Activated T-helper 2 cell treated with anti-CD3 and anti-CD28 coated beads, Interferon-gamma antibody, Interleukin-2, Interleukin-4, amounts not matched to agents 10 μg/mL and 5 μg/mL and 100 μg/mL, durations not matched to agents 14 hours and 24 hours and 36 hours (primary cell): Measurements from ENCODE around the gene TMEM233. TPM values are rescaled to one million over a fixed set of nuclear protein-coding genes. Genes with fewer than 3 reads are reported as not detected.

ENCODE experiments used
- DNase-seq: peaks from one replicate; pipeline ENCODE4 v3.0.0; 2021; ENCODE audit warnings: low spot score
- H3K27ac Mint-ChIP-seq: one replicate; pipeline ENCODE4 v1.8.0; 2021; ENCODE audit warnings: mixed read lengths
- H3K27me3 Mint-ChIP-seq: one replicate; pipeline ENCODE4 v1.8.0; 2021; ENCODE audit warnings: low read depth, mixed read lengths
- H3K36me3 Mint-ChIP-seq: one replicate; pipeline ENCODE4 v1.8.0; 2021; ENCODE audit warnings: low read depth, mixed read lengths
- H3K4me1 Mint-ChIP-seq: one replicate; pipeline ENCODE4 v1.8.0; 2021; ENCODE audit warnings: low read depth, mixed read lengths
- H3K4me3 Mint-ChIP-seq: one replicate; pipeline ENCODE4 v1.8.0; 2021; ENCODE audit warnings: low read depth, mild to moderate bottlenecking, moderate library complexity, mixed read lengths
- H3K9me3 Mint-ChIP-seq: one replicate; pipeline ENCODE4 v1.8.0; 2021; ENCODE audit warnings: mixed read lengths
- intact Hi-C: fragments of 100-400 bp; cut with micrococcal nuclease; formaldehyde crosslinking; loops from one replicate; pipeline ENCODE4 v1.15.1; 2023
- total RNA-seq: library from RNA; stranded (reverse); gene quantifications from 2 replicates; pipeline ENCODE4 v1.2.3, GENCODE V29; 2022

TMEM233 gene
- total RNA-seq, 1 donor from 2014 or later: not detected

- H3K4me3 Mint-ChIP-seq: no peak overlapping the region
- intact Hi-C loops: no loop called here
Measured at GRCh38 chr12:119589097-119589496, 4.5 kb upstream of the TMEM233 start.

GRCh38 chr12:119589634-119590033 is 3.9 kb upstream of the TMEM233 start:
- Mint-ChIP-seq H3K27me3 (peaks cover 36% of the 10 kb centered on the region), H3K9me3 (no peaks in the 10 kb centered on the region), H3K4me1 (no peaks in the 10 kb centered on the region), H3K27ac (no peak overlapping the region), H3K4me3 (no peak overlapping the region), H3K36me3 (no peaks in the 10 kb centered on the region)
- intact Hi-C loops: no loop called here
- no peak for DNase-seq

More at GRCh38 chr12:119589097-119589496, 4.5 kb upstream of the TMEM233 start:
- Mint-ChIP-seq H3K27ac (no peak overlapping the region), H3K27me3 (peaks cover 31% of the 10 kb centered on the region), H3K4me1 (no peaks in the 10 kb centered on the region), H3K9me3 (no peaks in the 10 kb centered on the region), H3K36me3 (no peaks in the 10 kb centered on the region)
- no peak for DNase-seq

DNA sequence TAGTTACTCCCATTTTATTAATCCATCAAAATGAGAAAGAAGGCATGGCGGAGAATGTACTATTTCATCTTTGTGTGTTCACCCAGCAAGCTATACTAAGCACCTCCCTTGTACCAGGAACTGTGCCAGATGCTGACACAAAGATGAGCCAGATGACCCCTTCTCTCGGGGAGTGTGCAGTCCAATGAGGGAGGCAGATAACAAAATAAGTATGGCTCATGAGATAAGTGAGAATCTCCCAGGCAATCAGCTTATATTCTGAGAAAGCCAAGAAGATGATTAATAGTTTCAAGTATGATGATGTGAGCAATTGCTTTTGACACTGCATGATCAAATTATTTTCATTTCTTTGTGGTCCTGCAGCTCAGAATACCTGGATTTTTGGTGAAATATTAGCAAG is 1.3 kb upstream of the TMEM233 start:
- Mint-ChIP-seq H3K4me1 (peaks cover 9% of the 10 kb centered on the region), H3K4me3 (no peak overlapping the region), H3K27me3 (peaks cover 60% of the 10 kb centered on the region), H3K36me3 (no peaks in the 10 kb centered on the region), H3K27ac (no peak overlapping the region), H3K9me3 (no peaks in the 10 kb centered on the region)
- DNase-seq: no peak
- intact Hi-C loops: no loop called here

- no peak overlapping the region for H3K4me3 Mint-ChIP-seq
- DNase-seq: no peak
- H3K27me3 Mint-ChIP-seq: peaks cover 65% of the 10 kb centered on the region
- no peaks in the 10 kb centered on the region for H3K36me3 Mint-ChIP-seq
- H3K4me1 Mint-ChIP-seq: peaks cover 9% of the 10 kb centered on the region
- H3K9me3 Mint-ChIP-seq: no peaks in the 10 kb centered on the region
- intact Hi-C loops: no loop called here
- H3K27ac Mint-ChIP-seq: no peak overlapping the region
Measured at GRCh38 chr12:119594399-119594730, 791 bp downstream of the TMEM233 start.

DNA sequence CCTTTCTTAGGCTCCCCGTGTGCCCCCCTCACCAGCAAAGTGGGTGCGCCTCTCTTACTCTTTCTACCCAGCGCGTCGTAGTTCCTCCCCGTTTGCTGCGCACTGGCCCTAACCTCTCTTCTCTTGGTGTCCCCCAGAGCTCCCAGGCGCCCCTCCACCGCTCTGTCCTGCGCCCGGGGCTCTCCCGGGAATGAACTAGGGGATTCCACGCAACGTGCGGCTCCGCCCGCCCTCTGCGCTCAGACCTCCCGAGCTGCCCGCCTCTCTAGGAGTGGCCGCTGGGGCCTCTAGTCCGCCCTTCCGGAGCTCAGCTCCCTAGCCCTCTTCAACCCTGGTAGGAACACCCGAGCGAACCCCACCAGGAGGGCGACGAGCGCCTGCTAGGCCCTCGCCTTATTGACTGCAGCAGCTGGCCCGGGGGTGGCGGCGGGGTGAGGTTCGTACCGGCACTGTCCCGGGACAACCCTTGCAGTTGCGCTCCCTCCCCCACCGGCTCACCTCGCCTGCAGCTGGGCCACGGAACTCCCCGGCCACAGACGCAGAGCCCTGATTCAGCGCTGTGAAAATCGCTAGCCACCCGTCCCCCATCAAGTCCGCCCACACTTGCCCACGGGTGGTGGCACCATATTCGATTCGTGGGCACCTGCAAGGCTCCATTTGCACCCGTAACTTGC is 1.3 kb downstream of the TMEM233 start:
- intact Hi-C loops: no loop called here
- Mint-ChIP-seq H3K4me3 (no peak overlapping the region), H3K27ac (no peak overlapping the region), H3K36me3 (no peaks in the 10 kb centered on the region), H3K4me1 (peaks cover 9% of the 10 kb centered on the region), H3K27me3 (peaks cover 68% of the 10 kb centered on the region), H3K9me3 (no peaks in the 10 kb centered on the region)
- DNase-seq: no peak

DNA sequence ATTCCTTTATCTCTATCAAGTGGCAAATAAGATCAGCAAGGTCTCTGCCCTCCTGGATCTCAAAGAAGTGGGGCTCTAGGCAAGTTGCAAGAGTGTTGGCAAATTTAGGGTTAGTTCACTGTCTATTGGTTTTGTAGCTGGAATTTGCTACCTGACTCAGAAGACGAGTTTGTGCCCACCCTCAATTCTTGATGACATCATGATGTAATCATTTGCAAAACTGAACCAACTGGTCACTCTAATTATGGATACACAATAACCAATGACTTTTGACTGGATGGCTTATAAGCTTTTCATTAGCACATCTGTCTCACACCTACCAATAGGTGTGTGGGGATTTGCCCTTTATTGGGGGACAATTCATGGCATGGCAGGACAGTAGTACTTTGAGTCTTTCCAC is 4.6 kb downstream of the TMEM233 start:
- Mint-ChIP-seq H3K4me1 (peaks cover 9% of the 10 kb centered on the region), H3K27ac (no peak overlapping the region), H3K4me3 (no peak overlapping the region), H3K9me3 (no peaks in the 10 kb centered on the region), H3K36me3 (no peaks in the 10 kb centered on the region), H3K27me3 (peaks cover 50% of the 10 kb centered on the region)
- no peak for DNase-seq
- intact Hi-C loops: no loop called here

- no peak for DNase-seq
- intact Hi-C loops: no loop called here
- H3K9me3 Mint-ChIP-seq: no peaks in the 10 kb centered on the region
- no peaks in the 10 kb centered on the region for H3K4me1 Mint-ChIP-seq
- H3K27me3 Mint-ChIP-seq: peaks cover 27% of the 10 kb centered on the region
- no peak overlapping the region for H3K27ac Mint-ChIP-seq
- no peak overlapping the region for H3K4me3 Mint-ChIP-seq
- no peaks in the 10 kb centered on the region for H3K36me3 Mint-ChIP-seq
Measured at GRCh38 chr12:119601877-119602733, 8.5 kb downstream of the TMEM233 start.

- H3K4me3 Mint-ChIP-seq: no peak overlapping the region
- no peaks in the 10 kb centered on the region for H3K4me1 Mint-ChIP-seq
- H3K27me3 Mint-ChIP-seq: peaks cover 25% of the 10 kb centered on the region
Measured at GRCh38 chr12:119602734-119603094, 9.1 kb downstream of the TMEM233 start.

DNA sequence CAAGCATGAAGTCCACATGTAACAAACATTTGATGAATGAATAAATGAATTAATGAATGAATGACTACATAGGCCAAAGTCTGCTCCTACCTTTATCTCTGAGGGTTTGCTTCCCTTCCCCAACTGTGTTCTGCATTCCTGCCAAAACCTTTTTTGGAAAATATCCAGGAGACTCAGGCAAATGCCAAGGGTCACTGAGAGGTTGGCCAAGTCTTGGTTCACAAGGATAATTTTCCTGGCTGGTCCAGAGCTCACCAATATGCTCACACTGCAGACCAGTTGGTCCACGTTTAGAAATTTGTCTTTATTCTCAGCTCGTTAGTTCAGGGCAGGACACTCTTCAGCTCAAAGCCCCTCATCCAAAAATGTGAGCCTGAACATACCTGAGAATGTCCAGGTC is 10.2 kb downstream of the TMEM233 start:
- peaks cover 19% of the 10 kb centered on the region for H3K27me3 Mint-ChIP-seq
- no peak overlapping the region for H3K4me3 Mint-ChIP-seq
- no peaks in the 10 kb centered on the region for H3K36me3 Mint-ChIP-seq
- DNase-seq: no peak
- H3K4me1 Mint-ChIP-seq: no peaks in the 10 kb centered on the region
- no peaks in the 10 kb centered on the region for H3K9me3 Mint-ChIP-seq
- H3K27ac Mint-ChIP-seq: no peak overlapping the region
- intact Hi-C loops: no loop called here

More at GRCh38 chr12:119602734-119603094, 9.1 kb downstream of the TMEM233 start:
- Mint-ChIP-seq H3K27ac (no peak overlapping the region), H3K9me3 (no peaks in the 10 kb centered on the region), H3K36me3 (no peaks in the 10 kb centered on the region)
- intact Hi-C loops: no loop called here
- DNase-seq: no peak

DNA sequence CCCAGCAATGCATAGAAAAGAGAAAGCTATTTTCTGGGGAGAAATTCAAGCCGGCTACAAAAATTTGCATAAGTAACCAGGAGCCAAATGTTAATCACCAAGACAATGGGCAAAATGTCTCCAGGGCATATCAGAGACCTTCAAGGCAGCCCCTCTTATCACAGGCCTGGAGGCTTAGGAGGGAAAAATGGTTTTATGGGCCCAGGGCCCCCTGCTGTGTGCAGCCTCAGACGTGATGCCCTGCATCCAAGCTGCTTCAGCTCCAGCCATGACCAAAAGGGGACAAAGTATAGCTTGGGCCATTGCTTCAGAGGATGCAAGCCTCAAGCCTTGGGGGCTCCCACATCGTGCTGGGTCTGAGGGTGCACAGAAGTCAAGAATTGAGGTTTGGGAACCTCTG is 15.8 kb downstream of the TMEM233 start:
- Mint-ChIP-seq H3K27ac (no peak overlapping the region), H3K4me1 (no peaks in the 10 kb centered on the region), H3K36me3 (no peaks in the 10 kb centered on the region), H3K9me3 (peaks cover 8% of the 10 kb centered on the region), H3K27me3 (peaks cover 7% of the 10 kb centered on the region), H3K4me3 (no peak overlapping the region)
- intact Hi-C loops: no loop called here
- no peak for DNase-seq

- Mint-ChIP-seq H3K9me3 (peaks cover 11% of the 10 kb centered on the region), H3K4me1 (no peaks in the 10 kb centered on the region), H3K27me3 (no peaks in the 10 kb centered on the region), H3K27ac (no peak overlapping the region), H3K36me3 (no peaks in the 10 kb centered on the region), H3K4me3 (no peak overlapping the region)
- intact Hi-C loops: no loop called here
- DNase-seq: no peak
Measured at GRCh38 chr12:119613319-119613936, 19.9 kb downstream of the TMEM233 start.

DNA sequence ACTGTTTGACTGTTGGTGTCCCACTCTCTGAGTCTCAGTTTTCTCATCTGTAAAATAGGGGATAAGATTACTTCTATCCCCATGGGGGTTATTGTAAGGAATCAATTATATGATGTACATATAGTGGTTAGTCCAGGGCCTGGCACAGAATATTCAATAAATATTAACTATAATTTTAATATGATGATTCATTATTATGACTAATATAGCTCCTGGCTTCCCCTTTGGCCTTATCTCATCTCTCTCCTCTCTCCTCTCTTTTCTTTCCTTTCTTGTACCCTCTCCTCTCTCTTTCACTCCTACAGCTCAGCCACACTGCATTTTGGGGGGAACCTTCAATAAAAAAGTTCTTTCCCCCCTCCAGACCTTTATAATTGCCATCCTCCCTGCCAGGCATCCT is 21.1 kb downstream of the TMEM233 start:
- H3K27me3 Mint-ChIP-seq: no peaks in the 10 kb centered on the region
- DNase-seq: no peak
- no peak overlapping the region for H3K27ac Mint-ChIP-seq
- peaks cover 16% of the 10 kb centered on the region for H3K9me3 Mint-ChIP-seq
- no peaks in the 10 kb centered on the region for H3K4me1 Mint-ChIP-seq
- intact Hi-C loops: no loop called here
- H3K36me3 Mint-ChIP-seq: no peaks in the 10 kb centered on the region
- H3K4me3 Mint-ChIP-seq: no peak overlapping the region
